ENCODE results near the gene RXRA. TPM values are rescaled to one million over a fixed set of nuclear protein-coding genes. Genes with fewer than 3 reads are reported as not detected.

RXRA gene
- total and polyA plus RNA-seq, 10 of the 15 experiments (the other 5 are each of a cell fraction or from before 2014, with no cell fraction given): 0.89 to 36.8 (median 11.1) TPM

GRCh38 chr9:134485653-134486052 lies 159.4 kb downstream of the RXRA start:
- intact Hi-C loops (cut with micrococcal nuclease; ENCODE audit: unreplicated experiment): no loop called here
- peak; percentile 81 for TF ChIP-seq MEF2B (IDR thresholded peaks at IDR 0.05; ENCODE audit: partially characterized antibody, poor library complexity, severe bottlenecking)
- 0 out of 2 replicates have a peak, but pooled peaks have one; percentile 10 for TF ChIP-seq IKZF1 (conservative IDR thresholded peaks at IDR 0.05)
- TF ChIP-seq HDAC6 (IDR thresholded peaks at IDR 0.05; ENCODE audit: unreplicated experiment): no peak
- ChIA-PET RAD21 (ENCODE audit: unreplicated experiment) (no interaction called here), CTCF (no interaction called here), POLR2A (no interaction called here), SMC1A (ENCODE audit: uncharacterized antibody, unreplicated experiment) (no interaction called here)
- Histone ChIP-seq H3K4me1 (ENCODE audit: control insufficient read depth, insufficient read depth, low read length) (no peaks in the 10 kb centered on the region), H3K4me3 (no peak overlapping the region), H3K9ac (ENCODE audit: control insufficient read depth, insufficient read depth, low read length) (no peak overlapping the region), H3K36me3 (ENCODE audit: control insufficient read depth in 2 of 2, insufficient read depth in 2 of 2, low read length in 1 of 2) (no peaks in the 10 kb centered on the region), H3K27me3 (replicated peaks in 1 of 2; ENCODE audit: control insufficient read depth in 2 of 2, insufficient read depth in 2 of 2, low read length in 1 of 2) (peaks cover 2% of the 10 kb centered on the region in 2 experiments; a peak in 3 of 4 replicates), H3K4me2 (ENCODE audit: control insufficient read depth, insufficient read depth) (no peak overlapping the region), H2AFZ (ENCODE audit: control insufficient read depth, low read depth, low read length) (no peak overlapping the region), H4K20me1 (ENCODE audit: control insufficient read depth, insufficient read depth) (no peaks in the 10 kb centered on the region), H3K27ac (ENCODE audit: control insufficient read depth, insufficient read depth) (no peak overlapping the region), H3K9me3 (replicated peaks; ENCODE audit: control insufficient read depth, insufficient read depth, low read length) (no peaks in the 10 kb centered on the region), H3K79me2 (ENCODE audit: control insufficient read depth, insufficient read depth, low read length) (no peaks in the 10 kb centered on the region)
- ATAC-seq (no peak; the same call in 1 of the 3 replicates), FAIRE-seq (no peak), DNase-seq (ENCODE audit: low read depth, low spot score) (peak; percentile 11)
- 6% methylated on average over 8 of the region's 8 CpGs for WGBS (ENCODE audit: insufficient coverage, insufficient replicate concordance, low lambda C conversion rate, missing lambda C conversion rate)
- no TSS peak for BruUV-seq (replicated peaks)
- in situ Hi-C loops (cut with MboI): no loop called here

DNA sequence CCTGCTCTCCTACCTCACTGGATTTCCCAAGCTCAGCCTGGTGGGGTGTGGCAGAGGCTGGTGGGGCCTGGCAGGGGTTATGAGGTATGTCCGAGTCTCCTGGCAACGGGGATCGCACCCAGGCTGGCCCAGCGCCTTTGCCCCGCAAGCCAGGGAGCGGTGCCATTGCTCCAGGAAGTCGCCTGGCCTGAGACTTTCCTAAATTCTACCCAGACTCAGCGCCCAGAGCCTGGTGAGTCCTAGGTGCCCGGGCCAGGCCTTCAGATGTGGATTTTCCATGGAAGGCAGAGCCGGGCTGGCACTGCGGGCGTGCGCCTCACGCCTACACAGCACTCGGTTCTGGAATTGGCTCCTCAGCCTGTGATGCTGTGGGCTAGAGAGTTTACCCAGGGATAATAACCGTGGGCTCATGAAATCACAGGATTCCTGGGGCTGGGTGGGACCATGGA lies 159.9 kb downstream of the RXRA start:
- no peak overlapping the region for H3K27ac ChIP-seq (ENCODE audit: control insufficient read depth, insufficient read depth)
- H3K9me3 ChIP-seq (replicated peaks; ENCODE audit: control insufficient read depth, insufficient read depth, low read length): no peaks in the 10 kb centered on the region
- in situ Hi-C loops (cut with MboI) (no loop called here), intact Hi-C loops (cut with micrococcal nuclease; ENCODE audit: unreplicated experiment) (no loop called here)
- no TSS peak for BruUV-seq (replicated peaks)
- H3K79me2 ChIP-seq (ENCODE audit: control insufficient read depth, insufficient read depth, low read length): no peaks in the 10 kb centered on the region
- H3K9ac ChIP-seq (ENCODE audit: control insufficient read depth, insufficient read depth, low read length): no peak overlapping the region
- ChIA-PET RAD21 (ENCODE audit: unreplicated experiment) (no interaction called here), CTCF (no interaction called here), SMC1A (ENCODE audit: uncharacterized antibody, unreplicated experiment) (no interaction called here), POLR2A (no interaction called here)
- FAIRE-seq: no peak
- no peak overlapping the region for H3K4me3 ChIP-seq
- H3K27me3 ChIP-seq (replicated peaks in 1 of 2; ENCODE audit: control insufficient read depth in 2 of 2, insufficient read depth in 2 of 2, low read length in 1 of 2): peaks cover 2% of the 10 kb centered on the region in 2 experiments; a peak in 3 of 4 replicates
- H3K36me3 ChIP-seq (ENCODE audit: control insufficient read depth in 2 of 2, insufficient read depth in 2 of 2, low read length in 1 of 2): no peaks in the 10 kb centered on the region
- H3K4me1 ChIP-seq (ENCODE audit: control insufficient read depth, insufficient read depth, low read length): no peaks in the 10 kb centered on the region
- no peaks in the 10 kb centered on the region for H4K20me1 ChIP-seq (ENCODE audit: control insufficient read depth, insufficient read depth)
- DNase-seq (ENCODE audit: low read depth, low spot score): no peak
- no peak overlapping the region for H3K4me2 ChIP-seq (ENCODE audit: control insufficient read depth, insufficient read depth)
- H2AFZ ChIP-seq (ENCODE audit: control insufficient read depth, low read depth, low read length): no peak overlapping the region
- no peak for ATAC-seq
- 49% methylated on average over 16 of the region's 16 CpGs for WGBS (ENCODE audit: insufficient coverage, insufficient replicate concordance, low lambda C conversion rate, missing lambda C conversion rate)
- TF ChIP-seq IRF3 (IDR thresholded peaks at IDR 0.05) (no peak), ZNF24 (IDR thresholded peaks at IDR 0.05) (no peak), MEF2B (IDR thresholded peaks at IDR 0.05; ENCODE audit: partially characterized antibody, poor library complexity, severe bottlenecking) (no peak), IRF4 (IDR thresholded peaks at IDR 0.05; ENCODE audit: low read depth, low read length) (no peak), ZBTB40 (IDR thresholded peaks at IDR 0.05; ENCODE audit: borderline replicate concordance) (no peak), RELA (IDR thresholded peaks at IDR 0.05; ENCODE audit: borderline replicate concordance, partially characterized antibody) (no peak), NR2F1 (conservative IDR thresholded peaks at IDR 0.05) (no peak), TAF1 (IDR thresholded peaks at IDR 0.05; ENCODE audit: borderline replicate concordance, low read depth, low read length) (no peak), SMAD5 (IDR thresholded peaks at IDR 0.05; ENCODE audit: low read depth) (no peak), POU2F2 (IDR thresholded peaks at IDR 0.05; ENCODE audit: borderline replicate concordance, low read depth, low read length) (no peak)

All from GM12878 (cell line).